Endothelial cell (in vitro differentiated cells): ENCODE measurements around the gene PCSK6. TPM values are rescaled to one million over a fixed set of nuclear protein-coding genes. Genes with fewer than 3 reads are reported as not detected.
A peak's percentile ranks its signal among the peaks of the same experiment; 100 is the strongest.

ENCODE experiments used
- DNase-seq: peaks from one replicate; pipeline ENCODE4 v3.0.0; 2021; ENCODE audit warnings: low spot score
- H3K27ac Mint-ChIP-seq: one replicate; pipeline ENCODE4 v1.8.0; 2021; ENCODE audit warnings: mixed read lengths, inconsistent platforms; ENCODE audit not compliant: unreplicated experiment
- H3K27me3 Mint-ChIP-seq: one replicate; pipeline ENCODE4 v1.8.0; 2021; ENCODE audit warnings: mild to moderate bottlenecking, moderate library complexity, mixed read lengths, inconsistent platforms; ENCODE audit not compliant: unreplicated experiment
- H3K36me3 Mint-ChIP-seq: one replicate; pipeline ENCODE4 v1.8.0; 2021; ENCODE audit warnings: mild to moderate bottlenecking, low read depth, mixed read lengths, inconsistent platforms; ENCODE audit not compliant: unreplicated experiment
- H3K4me1 Mint-ChIP-seq: one replicate; pipeline ENCODE4 v1.8.0; 2021; ENCODE audit warnings: mild to moderate bottlenecking, mixed read lengths, inconsistent platforms; ENCODE audit not compliant: unreplicated experiment
- H3K4me3 Mint-ChIP-seq: one replicate; pipeline ENCODE4 v1.8.0; 2021; ENCODE audit warnings: mild to moderate bottlenecking, mixed read lengths, inconsistent platforms; ENCODE audit not compliant: unreplicated experiment
- H3K9me3 Mint-ChIP-seq: one replicate; pipeline ENCODE4 v1.8.0; 2021; ENCODE audit warnings: mixed read lengths, inconsistent platforms; ENCODE audit not compliant: unreplicated experiment
- CTCF ChIP-seq: fragments of 200-600 bp; sonication (generic); IDR thresholded peaks from one replicate; pipeline ENCODE4 v1.5.0; 2021; ENCODE audit warnings: antibody characterized with exemption; ENCODE audit not compliant: unreplicated experiment
- total RNA-seq: library from RNA; stranded (reverse); fragmentation: NEBNext Ultra II Directional; extraction: Animal tissue kit (Norgen Biotek cat#: 25700); gene quantifications from one replicate; pipeline ENCODE4 v1.2.1, GENCODE V29; 2021; ENCODE audit not compliant: unreplicated experiment

Gene PCSK6
- total RNA-seq, 1 donor from 2014 or later, result 0.13 TPM

- Mint-ChIP-seq H3K27ac (no peak overlapping the region), H3K36me3 (no peaks in the 10 kb centered on the region), H3K27me3 (peaks cover 8% of the 10 kb centered on the region), H3K4me1 (peaks cover 9% of the 10 kb centered on the region), H3K4me3 (no peak overlapping the region), H3K9me3 (no peaks in the 10 kb centered on the region)
- no peak for DNase-seq
- TF ChIP-seq CTCF, result no peak
These were observed 38.9 kb downstream of the PCSK6 start for GRCh38 chr15:101450403-101451265.

DNA sequence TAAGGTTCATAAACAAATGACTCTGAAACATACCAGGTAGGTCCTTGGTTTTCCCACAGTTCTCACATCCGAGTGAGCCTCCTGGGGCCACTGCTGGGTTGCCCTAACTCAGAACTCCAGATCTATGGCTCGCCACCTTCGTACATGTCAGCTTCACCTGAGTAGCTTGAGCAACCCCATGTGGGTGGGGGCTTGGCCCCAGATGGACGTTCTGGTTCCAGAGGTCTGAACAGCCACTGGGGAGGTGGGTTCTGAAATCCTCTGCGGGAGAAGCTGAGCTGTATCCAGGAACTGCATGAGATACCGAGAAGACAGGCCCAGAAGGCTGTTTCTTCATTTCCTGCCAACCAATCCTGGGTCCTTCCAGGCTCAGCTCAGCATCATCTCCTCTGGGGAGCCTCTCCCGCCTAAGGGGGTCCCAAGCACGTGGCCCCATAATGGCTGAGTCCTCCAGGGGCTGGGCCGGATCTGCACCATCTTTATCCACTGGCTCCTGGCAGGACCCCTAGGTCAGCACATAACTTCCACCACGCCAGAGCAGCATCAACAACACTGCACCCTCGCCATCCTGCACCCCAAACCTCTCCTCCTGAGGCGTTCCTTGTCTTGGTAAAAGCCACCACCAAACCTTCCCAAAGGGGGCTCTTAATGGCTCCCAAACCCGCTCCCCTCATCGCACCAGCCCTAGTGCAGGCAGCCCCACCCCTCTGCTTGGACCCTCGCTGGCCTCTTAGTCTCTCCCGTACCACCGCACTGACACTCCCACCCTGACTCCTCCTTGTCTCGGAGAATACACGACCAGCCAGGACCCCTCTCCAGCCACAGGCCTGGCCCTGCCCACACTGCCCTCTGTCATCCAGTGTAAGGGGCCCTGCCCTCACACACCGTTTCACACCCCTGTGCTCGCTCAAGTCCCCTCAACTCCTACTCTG is 39.8 kb downstream of the PCSK6 start:
- H3K9me3 Mint-ChIP-seq, result no peaks in the 10 kb centered on the region
- no peak overlapping the region for H3K4me3 Mint-ChIP-seq
- DNase-seq, result no peak
- no peak for TF ChIP-seq CTCF
- H3K27ac Mint-ChIP-seq, result no peak overlapping the region
- peaks cover 8% of the 10 kb centered on the region for H3K27me3 Mint-ChIP-seq
- H3K4me1 Mint-ChIP-seq, result peaks cover 1% of the 10 kb centered on the region
- no peaks in the 10 kb centered on the region for H3K36me3 Mint-ChIP-seq

- no peaks in the 10 kb centered on the region for H3K4me1 Mint-ChIP-seq
- no peak for DNase-seq
- peaks cover 8% of the 10 kb centered on the region for H3K27me3 Mint-ChIP-seq
- H3K27ac Mint-ChIP-seq, result no peak overlapping the region
- H3K9me3 Mint-ChIP-seq, result no peaks in the 10 kb centered on the region
- no peak for TF ChIP-seq CTCF
- no peak overlapping the region for H3K4me3 Mint-ChIP-seq
- H3K36me3 Mint-ChIP-seq, result no peaks in the 10 kb centered on the region
These were observed 41.2 kb downstream of the PCSK6 start for GRCh38 chr15:101448336-101448735.

DNA sequence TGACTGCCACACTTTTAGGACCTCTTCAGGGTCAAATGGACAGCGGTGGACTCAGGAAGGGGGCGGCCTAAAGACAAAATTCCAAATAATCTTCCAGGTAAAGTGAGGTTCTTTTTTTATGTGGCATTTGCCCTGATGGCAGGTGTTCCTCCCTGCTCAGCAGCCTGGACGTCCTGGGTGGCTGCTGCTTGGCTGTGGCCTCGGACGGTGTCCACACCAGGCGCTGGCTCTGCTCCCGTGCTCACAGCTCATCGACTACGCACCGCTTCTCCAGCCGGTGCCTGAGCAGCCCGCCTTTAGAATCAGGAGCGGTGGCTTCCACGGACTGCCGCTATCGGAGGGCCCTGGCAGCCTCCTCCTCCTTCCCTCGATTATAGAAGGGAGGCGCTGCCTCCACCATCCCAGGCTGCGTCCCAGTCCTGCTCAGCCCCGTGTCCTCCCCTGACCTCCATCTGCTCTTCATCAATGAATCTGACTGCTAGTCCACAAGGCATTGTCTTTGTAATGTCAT is 41.9 kb downstream of the PCSK6 start:
- H3K9me3 Mint-ChIP-seq, result no peaks in the 10 kb centered on the region
- H3K4me1 Mint-ChIP-seq, result no peaks in the 10 kb centered on the region
- H3K27ac Mint-ChIP-seq, result peak overlapping the region; percentile 40
- no peak overlapping the region for H3K4me3 Mint-ChIP-seq
- DNase-seq, result no peak
- H3K36me3 Mint-ChIP-seq, result no peaks in the 10 kb centered on the region
- no peak for TF ChIP-seq CTCF
- peaks cover 8% of the 10 kb centered on the region for H3K27me3 Mint-ChIP-seq
